Hepatocyte (in vitro differentiated cells): Measurements from ENCODE around the gene RAPGEF6.

Experiments
- CTCF ChIP-seq: fragments of 200-600 bp; sonication (generic); IDR thresholded peaks from 2 replicates; pipeline ENCODE4 v1.5.1; 2016; ENCODE audit warnings: antibody characterized with exemption, mild to moderate bottlenecking; ENCODE audit not compliant: poor library complexity
- EZH2 ChIP-seq: fragments of 200-600 bp; sonication (generic); IDR thresholded peaks from 2 replicates; pipeline ENCODE4 v1.6.1; 2016; ENCODE audit warnings: antibody characterized with exemption, mild to moderate bottlenecking, borderline replicate concordance

GRCh38 chr5:131521252-131521651, 113.8 kb downstream of the RAPGEF6 start:
- TF ChIP-seq EZH2 (no peak), CTCF (no peak)
